Measurements from ENCODE around the gene ISCA2. TPM values are rescaled to one million over a fixed set of nuclear protein-coding genes. Genes with fewer than 3 reads are reported as not detected.

The ISCA2 gene
- total and polyA plus RNA-seq, 2 experiments from 2014 or later, result 44.0 to 171 TPM

DNA sequence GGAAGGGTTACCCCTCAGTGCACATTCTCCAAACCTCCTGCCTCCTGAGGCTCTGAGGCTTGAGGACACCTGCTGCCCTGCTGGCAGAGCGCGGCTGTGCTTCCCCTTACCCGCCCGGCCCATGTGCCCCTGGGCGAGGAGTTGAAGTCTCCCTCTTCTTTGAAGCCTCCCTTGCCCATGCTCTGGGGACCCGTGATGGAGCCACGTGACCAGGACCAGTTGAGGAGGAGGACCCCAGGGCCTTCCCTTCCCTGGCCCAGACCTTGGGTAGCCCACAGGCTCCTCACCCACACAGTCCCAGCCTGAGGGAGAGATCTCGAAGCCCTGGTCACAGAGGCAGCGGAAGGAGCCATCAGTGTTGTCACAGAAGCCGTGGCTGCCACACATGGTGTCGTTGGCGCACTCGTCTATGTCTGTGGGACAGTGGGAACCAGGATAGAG lies 12.9 kb downstream of the ISCA2 start (continued):
- TF ChIP-seq, protein P1, sequence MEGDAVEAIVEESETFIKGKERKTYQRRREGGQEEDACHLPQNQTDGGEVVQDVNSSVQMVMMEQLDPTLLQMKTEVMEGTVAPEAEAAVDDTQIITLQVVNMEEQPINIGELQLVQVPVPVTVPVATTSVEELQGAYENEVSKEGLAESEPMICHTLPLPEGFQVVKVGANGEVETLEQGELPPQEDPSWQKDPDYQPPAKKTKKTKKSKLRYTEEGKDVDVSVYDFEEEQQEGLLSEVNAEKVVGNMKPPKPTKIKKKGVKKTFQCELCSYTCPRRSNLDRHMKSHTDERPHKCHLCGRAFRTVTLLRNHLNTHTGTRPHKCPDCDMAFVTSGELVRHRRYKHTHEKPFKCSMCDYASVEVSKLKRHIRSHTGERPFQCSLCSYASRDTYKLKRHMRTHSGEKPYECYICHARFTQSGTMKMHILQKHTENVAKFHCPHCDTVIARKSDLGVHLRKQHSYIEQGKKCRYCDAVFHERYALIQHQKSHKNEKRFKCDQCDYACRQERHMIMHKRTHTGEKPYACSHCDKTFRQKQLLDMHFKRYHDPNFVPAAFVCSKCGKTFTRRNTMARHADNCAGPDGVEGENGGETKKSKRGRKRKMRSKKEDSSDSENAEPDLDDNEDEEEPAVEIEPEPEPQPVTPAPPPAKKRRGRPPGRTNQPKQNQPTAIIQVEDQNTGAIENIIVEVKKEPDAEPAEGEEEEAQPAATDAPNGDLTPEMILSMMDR (conservative IDR thresholded peaks at IDR 0.05; ENCODE audit: low read depth in 2 of 2), result no peak
- no peak for TF ChIP-seq ZNF331 (CRISPR knock-in tag; IDR thresholded peaks at IDR 0.05; ENCODE audit: low read depth)
- TF ChIP-seq CREB1 (CRISPR knock-in tag; IDR thresholded peaks at IDR 0.05; ENCODE audit: low read depth), result no peak
- no peak for TF ChIP-seq ZNF114 (CRISPR knock-in tag; IDR thresholded peaks at IDR 0.05)

DNA sequence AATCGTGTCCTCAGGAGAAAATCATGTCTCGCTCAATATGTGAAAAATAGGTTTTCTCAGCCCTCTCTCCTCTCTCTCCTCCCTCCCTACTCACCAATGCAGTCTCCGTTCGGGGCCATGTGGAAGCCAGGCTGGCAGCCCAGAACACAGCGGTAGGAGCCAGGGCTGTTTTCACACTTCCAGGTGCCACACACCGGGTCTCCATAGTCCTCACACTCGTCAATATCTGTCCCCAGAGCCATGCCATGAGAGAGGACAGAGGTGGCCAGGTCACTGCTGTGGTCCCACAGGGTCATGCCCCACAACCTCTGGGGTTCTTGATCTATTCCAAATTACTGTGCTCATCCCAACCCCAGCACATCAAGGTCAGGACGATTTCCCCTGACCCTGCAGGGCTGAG lies 13.5 kb downstream of the ISCA2 start:
- Histone ChIP-seq H3K9me2 (ENCODE audit: insufficient read depth) (no peaks in the 10 kb centered on the region), H4K20me1 (replicated peaks; ENCODE audit: insufficient read depth) (no peaks in the 10 kb centered on the region), H2AFZ (no peak overlapping the region), H3F3A (replicated peaks; ENCODE audit: low read depth) (no peaks in the 10 kb centered on the region), H3K79me2 (replicated peaks; ENCODE audit: insufficient read depth) (no peaks in the 10 kb centered on the region), H3K36me3 (ENCODE audit: insufficient read depth) (no peaks in the 10 kb centered on the region), H3K27me3 (ENCODE audit: insufficient read depth) (no peaks in the 10 kb centered on the region), H3K27ac (ENCODE audit: low read depth) (no peak overlapping the region), H3K4me2 (no peak overlapping the region), H3K4me3 (no peak overlapping the region), H3K4me1 (ENCODE audit: insufficient read depth) (no peaks in the 10 kb centered on the region)
- Mint-ChIP-seq H3K27me3 (ENCODE audit: insufficient read depth, low read depth, poor library complexity) (peaks cover 24% of the 10 kb centered on the region), H3K36me3 (ENCODE audit: low read depth) (no peaks in the 10 kb centered on the region), H3K9me3 (no peaks in the 10 kb centered on the region), H3K27ac (no peak overlapping the region), H3K4me3 (no peak overlapping the region), H3K4me1 (peaks cover 33% of the 10 kb centered on the region)
- no peak for DNase-seq (ENCODE audit: low spot score)
- TF ChIP-seq POLR2AphosphoS5 (IDR thresholded peaks at IDR 0.05; ENCODE audit: low read depth) (no peak), NANOG (IDR thresholded peaks at IDR 0.05; ENCODE audit: borderline replicate concordance) (no peak), JUNB (IDR thresholded peaks at IDR 0.05; ENCODE audit: unreplicated experiment) (no peak), STAT1 (IDR thresholded peaks at IDR 0.05; ENCODE audit: unreplicated experiment) (no peak), ZNF331 (CRISPR knock-in tag; IDR thresholded peaks at IDR 0.05; ENCODE audit: low read depth) (no peak), CREB1 (CRISPR knock-in tag; IDR thresholded peaks at IDR 0.05; ENCODE audit: low read depth) (no peak), EZH2 (IDR thresholded peaks at IDR 0.05; ENCODE audit: low read depth, unreplicated experiment) (no peak), ZNF114 (CRISPR knock-in tag; IDR thresholded peaks at IDR 0.05) (no peak)
- TF ChIP-seq, protein P1 (conservative IDR thresholded peaks at IDR 0.05; ENCODE audit: low read depth in 2 of 2), result no peak
- TF ChIP-seq, protein P2, sequence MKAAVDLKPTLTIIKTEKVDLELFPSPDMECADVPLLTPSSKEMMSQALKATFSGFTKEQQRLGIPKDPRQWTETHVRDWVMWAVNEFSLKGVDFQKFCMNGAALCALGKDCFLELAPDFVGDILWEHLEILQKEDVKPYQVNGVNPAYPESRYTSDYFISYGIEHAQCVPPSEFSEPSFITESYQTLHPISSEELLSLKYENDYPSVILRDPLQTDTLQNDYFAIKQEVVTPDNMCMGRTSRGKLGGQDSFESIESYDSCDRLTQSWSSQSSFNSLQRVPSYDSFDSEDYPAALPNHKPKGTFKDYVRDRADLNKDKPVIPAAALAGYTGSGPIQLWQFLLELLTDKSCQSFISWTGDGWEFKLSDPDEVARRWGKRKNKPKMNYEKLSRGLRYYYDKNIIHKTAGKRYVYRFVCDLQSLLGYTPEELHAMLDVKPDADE (IDR thresholded peaks at IDR 0.05), result no peak
- no peak for ATAC-seq
